ENCODE data around the gene MRPL33.

Gene MRPL33

DNA sequence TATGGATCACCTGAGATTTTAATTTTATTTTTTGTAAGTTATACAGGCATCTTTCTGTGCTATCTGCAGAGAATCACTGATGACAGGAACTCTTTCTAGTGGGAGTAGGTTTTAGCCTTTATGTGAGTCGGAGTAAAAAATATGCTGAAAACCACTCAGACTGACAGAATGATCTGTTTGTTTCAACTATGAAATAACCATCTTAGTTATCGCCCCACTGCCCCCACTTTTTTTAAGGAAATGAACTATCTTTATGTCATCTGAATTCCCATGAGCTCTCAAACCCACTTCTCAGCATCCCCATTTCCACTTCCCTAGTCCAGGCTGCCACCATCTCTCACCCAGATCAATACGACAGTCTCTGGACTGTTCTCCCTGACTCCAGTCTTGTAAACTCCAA lies 38.9 kb downstream of the MRPL33 start:
- FAIRE-seq, result no peak

DNA sequence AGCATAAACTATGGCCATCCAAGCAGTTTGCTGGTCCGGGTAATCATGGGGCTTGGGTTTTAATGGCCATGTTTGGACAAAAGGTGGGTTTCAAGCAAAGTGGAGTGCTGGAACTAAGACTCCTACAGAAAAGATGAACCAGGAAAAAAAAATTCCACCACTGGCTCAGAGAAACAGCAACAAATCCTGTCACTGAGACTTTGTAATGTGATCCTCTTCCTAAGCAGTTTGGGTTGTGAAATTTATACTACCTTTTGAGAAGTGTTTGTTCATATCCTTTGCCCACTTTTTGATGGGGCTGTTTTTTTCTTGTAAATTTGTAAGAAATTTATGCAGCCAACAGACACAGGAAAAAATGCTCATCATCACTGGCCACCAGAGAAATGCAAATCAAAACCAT lies 40.2 kb downstream of the MRPL33 start:
- FAIRE-seq, result no peak

DNA sequence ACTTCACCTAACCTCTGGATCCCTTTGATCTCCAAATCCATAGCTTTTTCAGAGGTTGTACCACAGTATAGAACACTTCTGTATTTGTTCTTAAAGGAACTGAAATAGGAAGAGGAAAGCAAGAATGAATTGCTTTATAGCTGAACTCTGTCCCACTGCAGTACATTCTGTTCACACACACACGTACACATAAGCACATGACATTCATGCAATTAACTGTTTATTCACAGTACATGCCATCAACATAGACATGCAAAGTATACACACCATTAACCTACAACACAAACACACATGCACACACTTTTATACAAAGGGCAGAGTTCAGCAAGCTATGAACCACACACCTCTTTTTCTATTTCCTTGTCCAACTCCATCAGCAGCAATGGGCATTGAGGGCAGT lies 43.2 kb downstream of the MRPL33 start:
- no peak for FAIRE-seq

- no peak for FAIRE-seq
Measured at GRCh38 chr2:27815860-27816438, 44.4 kb downstream of the MRPL33 start.

- FAIRE-seq, result no peak
Measured at GRCh38 chr2:27822049-27822448, 50.5 kb downstream of the MRPL33 start.

- no peak for FAIRE-seq
Measured at GRCh38 chr2:27823135-27823534, 51.6 kb downstream of the MRPL33 start.

DNA sequence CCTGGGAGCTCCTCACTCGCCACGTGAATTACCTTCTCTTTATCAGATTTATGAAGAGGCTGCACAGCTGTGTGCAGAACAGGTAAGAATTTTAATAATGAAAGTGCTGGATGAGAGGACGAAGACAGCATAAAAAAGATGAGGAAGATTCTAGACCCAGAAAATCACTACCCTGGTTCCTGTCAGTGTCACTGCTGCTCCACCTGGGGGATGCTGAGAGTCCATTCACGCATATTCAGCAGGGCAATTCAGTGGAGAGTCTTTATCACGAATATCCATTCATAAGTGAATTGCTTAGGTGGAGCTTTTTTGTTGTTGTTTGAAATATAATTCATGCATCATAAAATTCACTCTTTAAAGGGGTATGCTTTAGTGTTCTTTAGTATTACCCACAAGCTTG lies 52.0 kb downstream of the MRPL33 start:
- no peak for FAIRE-seq

- FAIRE-seq, result no peak
Measured at GRCh38 chr2:27824401-27824800, 52.9 kb downstream of the MRPL33 start.

GRCh38 chr2:27828305-27828704 lies 56.8 kb downstream of the MRPL33 start:
- no peak for FAIRE-seq

Measured in colon (tissue), 2 donors.